Activated naive CD4-positive, alpha-beta T cell treated with anti-CD3 and anti-CD28 coated beads, Interleukin-2, amount 10 ng/mL, durations not matched to agents 7 days and 5 days (primary cell): Measurements from ENCODE around the gene PLA2G4A.

Experiments
- CTCF ChIA-PET: fragments of 350-600 bp; sonication (Branson Sonifier 250); formaldehyde crosslinking; loops from one replicate; lab custom pipeline; 2021; ENCODE audit warnings: antibody characterized with exemption; lab: Charles Lee
- DNase-seq: peaks from one replicate; pipeline ENCODE4 v3.0.0-alpha.2; 2020
- H3K27ac Mint-ChIP-seq: one replicate; pipeline ENCODE4 v1.8.0; 2021; ENCODE audit warnings: mild to moderate bottlenecking, moderate library complexity, mixed read lengths
- H3K27me3 Mint-ChIP-seq: one replicate; pipeline ENCODE4 v1.8.0; 2021; ENCODE audit warnings: mild to moderate bottlenecking, mixed read lengths
- H3K36me3 Mint-ChIP-seq: one replicate; pipeline ENCODE4 v1.8.0; 2021; ENCODE audit warnings: mixed read lengths
- H3K4me1 Mint-ChIP-seq: one replicate; pipeline ENCODE4 v1.8.0; 2021; ENCODE audit warnings: mixed read lengths
- H3K4me3 Mint-ChIP-seq: one replicate; pipeline ENCODE4 v1.8.0; 2021; ENCODE audit warnings: mild to moderate bottlenecking, moderate library complexity, mixed read lengths
- H3K9me3 Mint-ChIP-seq: one replicate; pipeline ENCODE4 v1.8.0; 2021; ENCODE audit warnings: mixed read lengths

The PLA2G4A gene

GRCh38 chr1:186843226-186843625, 14.5 kb downstream of the PLA2G4A start:
- Mint-ChIP-seq H3K27ac (no peak overlapping the region), H3K27me3 (no peaks in the 10 kb centered on the region), H3K9me3 (no peaks in the 10 kb centered on the region), H3K4me1 (no peaks in the 10 kb centered on the region), H3K36me3 (no peaks in the 10 kb centered on the region), H3K4me3 (no peak overlapping the region)
- no peak for DNase-seq
- CTCF ChIA-PET: no interaction called here

DNA sequence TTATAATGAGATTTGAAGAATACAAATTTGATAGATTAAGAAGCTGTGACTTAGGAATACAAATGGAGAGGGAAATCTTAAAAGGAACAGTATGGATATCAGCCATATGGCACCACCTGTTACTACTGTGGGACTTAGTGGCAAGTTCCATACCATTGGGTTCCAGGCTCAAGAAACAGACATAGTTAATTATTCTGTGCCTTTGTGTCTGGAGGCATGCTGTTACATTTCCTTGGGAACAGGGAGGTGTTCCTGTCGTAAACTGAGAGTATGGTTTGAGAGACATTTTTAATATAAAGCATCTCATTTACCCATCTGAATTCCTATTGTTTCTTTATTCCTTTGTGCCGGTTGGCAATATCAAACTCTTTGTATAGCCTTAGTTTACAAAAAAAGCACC, 15.2 kb downstream of the PLA2G4A start:
- no peaks in the 10 kb centered on the region for H3K9me3 Mint-ChIP-seq

GRCh38 chr1:186845576-186846210, 16.9 kb downstream of the PLA2G4A start:
- CTCF ChIA-PET: no interaction called here
- no peak for DNase-seq
- Mint-ChIP-seq H3K27me3 (no peaks in the 10 kb centered on the region), H3K36me3 (no peaks in the 10 kb centered on the region), H3K4me3 (no peak overlapping the region), H3K9me3 (no peaks in the 10 kb centered on the region), H3K27ac (no peak overlapping the region), H3K4me1 (no peaks in the 10 kb centered on the region)

More for the DNA sequence above, 15.2 kb downstream of the PLA2G4A start:
- no peak overlapping the region for H3K4me3 Mint-ChIP-seq
- CTCF ChIA-PET: no interaction called here
- H3K27ac Mint-ChIP-seq: no peak overlapping the region
- no peaks in the 10 kb centered on the region for H3K36me3 Mint-ChIP-seq
- no peaks in the 10 kb centered on the region for H3K4me1 Mint-ChIP-seq
- no peak for DNase-seq
- H3K27me3 Mint-ChIP-seq: no peaks in the 10 kb centered on the region

DNA sequence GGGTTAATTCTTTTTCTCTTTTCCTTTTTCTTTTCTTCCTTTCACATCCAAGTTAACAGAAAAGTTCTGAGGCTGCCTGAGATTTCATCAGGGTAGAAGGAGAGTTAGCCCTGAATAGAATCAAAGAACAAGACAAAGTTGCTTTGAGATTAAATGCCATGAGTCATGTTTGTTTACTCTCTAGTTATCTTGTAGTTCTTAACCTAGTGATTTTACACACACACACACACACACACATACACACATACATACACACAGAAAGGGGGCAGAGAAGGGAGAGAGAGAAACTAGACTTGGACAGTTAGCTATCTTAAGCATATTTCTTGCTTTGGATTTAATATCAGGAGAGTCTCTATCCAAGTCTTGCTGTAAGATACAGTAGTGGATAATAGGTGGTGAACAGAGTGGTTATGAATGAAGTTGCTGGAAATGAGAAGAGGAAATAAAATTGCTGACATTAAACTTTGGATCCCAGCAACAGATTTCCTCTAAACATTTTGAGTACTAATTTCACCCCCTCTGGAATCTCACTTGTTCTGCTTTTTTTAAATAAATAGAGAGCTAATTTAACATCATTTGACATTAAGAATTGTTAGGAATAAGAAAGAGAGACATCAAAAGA, 19.9 kb downstream of the PLA2G4A start:
- H3K36me3 Mint-ChIP-seq: no peaks in the 10 kb centered on the region
- no peak for DNase-seq
- H3K27me3 Mint-ChIP-seq: no peaks in the 10 kb centered on the region
- H3K4me3 Mint-ChIP-seq: no peak overlapping the region
- CTCF ChIA-PET: no interaction called here
- H3K27ac Mint-ChIP-seq: no peak overlapping the region
- H3K4me1 Mint-ChIP-seq: no peaks in the 10 kb centered on the region
- H3K9me3 Mint-ChIP-seq: no peaks in the 10 kb centered on the region

DNA sequence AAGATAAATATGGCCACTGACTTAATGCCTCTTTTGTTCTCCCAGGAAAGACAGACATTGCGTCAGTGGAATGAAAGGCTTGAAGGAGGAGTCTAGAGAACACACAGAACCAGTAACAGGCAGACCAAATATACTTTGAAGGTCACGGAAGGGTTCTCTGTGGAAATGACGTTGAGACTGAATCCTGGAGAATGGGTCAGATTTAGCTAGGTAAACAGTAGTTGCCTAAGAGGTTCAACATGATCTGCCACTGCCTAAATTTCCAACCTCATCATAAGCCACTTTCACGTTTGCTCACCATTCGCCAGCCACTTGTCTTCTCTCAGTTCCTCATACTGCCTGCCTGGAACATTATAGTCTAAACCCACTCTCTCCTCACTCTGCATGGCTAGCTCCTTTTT, 20.5 kb downstream of the PLA2G4A start:
- Mint-ChIP-seq H3K27ac (no peak overlapping the region), H3K4me1 (no peaks in the 10 kb centered on the region), H3K4me3 (no peak overlapping the region), H3K36me3 (no peaks in the 10 kb centered on the region), H3K9me3 (no peaks in the 10 kb centered on the region), H3K27me3 (no peaks in the 10 kb centered on the region)
- CTCF ChIA-PET: no interaction called here
- DNase-seq: no peak

GRCh38 chr1:186849826-186850225, 21.1 kb downstream of the PLA2G4A start:
- no peak for DNase-seq

DNA sequence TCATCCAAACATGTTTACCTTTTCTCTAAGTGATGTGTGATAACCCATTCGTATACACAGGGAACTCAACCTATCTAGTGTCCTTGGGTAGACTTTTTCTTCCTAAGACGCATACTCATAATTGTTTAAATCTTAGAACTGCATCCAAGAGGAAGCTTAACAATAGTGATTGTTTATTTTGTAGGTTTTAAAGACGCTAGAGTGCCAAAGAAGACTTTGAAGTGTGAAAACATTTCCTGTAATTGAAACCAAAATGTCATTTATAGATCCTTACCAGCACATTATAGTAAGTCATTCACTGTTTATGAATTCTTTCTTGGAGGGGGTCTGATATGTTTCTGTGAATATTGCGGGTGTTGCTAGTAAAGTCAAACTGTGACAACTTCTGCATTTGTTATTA, 25.4 kb downstream of the PLA2G4A start:
- no peak for DNase-seq
- H3K4me3 Mint-ChIP-seq: no peak overlapping the region
- no peaks in the 10 kb centered on the region for H3K9me3 Mint-ChIP-seq
- H3K4me1 Mint-ChIP-seq: no peaks in the 10 kb centered on the region
- H3K27ac Mint-ChIP-seq: no peak overlapping the region
- CTCF ChIA-PET: no interaction called here
- no peaks in the 10 kb centered on the region for H3K36me3 Mint-ChIP-seq
- no peaks in the 10 kb centered on the region for H3K27me3 Mint-ChIP-seq

More at GRCh38 chr1:186849826-186850225, 21.1 kb downstream of the PLA2G4A start:
- no peak overlapping the region for H3K27ac Mint-ChIP-seq
- H3K4me1 Mint-ChIP-seq: no peaks in the 10 kb centered on the region
- H3K9me3 Mint-ChIP-seq: no peaks in the 10 kb centered on the region
- CTCF ChIA-PET: no interaction called here
- no peaks in the 10 kb centered on the region for H3K36me3 Mint-ChIP-seq
- no peaks in the 10 kb centered on the region for H3K27me3 Mint-ChIP-seq
- H3K4me3 Mint-ChIP-seq: no peak overlapping the region

DNA sequence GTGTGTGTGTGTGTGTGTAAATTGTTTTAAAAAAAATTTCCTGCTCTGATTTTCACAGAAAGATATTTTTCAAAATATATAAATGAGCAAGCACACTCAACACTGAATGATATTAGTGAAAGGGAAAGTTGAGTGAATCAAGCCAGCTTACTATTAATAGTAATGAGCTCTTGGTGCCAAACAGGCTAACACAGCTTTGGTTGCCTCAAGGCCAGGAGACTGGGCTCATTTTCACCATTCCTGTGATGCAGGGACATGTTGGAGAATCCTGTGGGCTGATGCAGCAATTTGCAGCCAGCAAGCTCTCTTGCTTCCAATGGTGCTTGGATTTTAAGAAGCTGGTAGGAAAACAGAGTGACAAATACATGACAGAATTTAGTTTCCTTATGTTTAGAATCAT, 30.2 kb downstream of the PLA2G4A start:
- no peaks in the 10 kb centered on the region for H3K9me3 Mint-ChIP-seq
- DNase-seq: no peak
- no peak overlapping the region for H3K27ac Mint-ChIP-seq
- no peaks in the 10 kb centered on the region for H3K4me1 Mint-ChIP-seq
- CTCF ChIA-PET: no interaction called here
- no peaks in the 10 kb centered on the region for H3K36me3 Mint-ChIP-seq
- no peaks in the 10 kb centered on the region for H3K27me3 Mint-ChIP-seq
- H3K4me3 Mint-ChIP-seq: no peak overlapping the region

- H3K9me3 Mint-ChIP-seq: no peaks in the 10 kb centered on the region
- CTCF ChIA-PET: interaction anchor here (1.2 kb wide), 1 partner anchor 31 kb away, joined by 3 read pairs; the partner anchor contains the start of gene PLA2G4A
- no peak overlapping the region for H3K27ac Mint-ChIP-seq
- no peaks in the 10 kb centered on the region for H3K27me3 Mint-ChIP-seq
- H3K4me1 Mint-ChIP-seq: no peaks in the 10 kb centered on the region
- no peaks in the 10 kb centered on the region for H3K36me3 Mint-ChIP-seq
- no peak for DNase-seq
- H3K4me3 Mint-ChIP-seq: no peak overlapping the region
Observed at GRCh38 chr1:186859995-186860394, 31.2 kb downstream of the PLA2G4A start.

DNA sequence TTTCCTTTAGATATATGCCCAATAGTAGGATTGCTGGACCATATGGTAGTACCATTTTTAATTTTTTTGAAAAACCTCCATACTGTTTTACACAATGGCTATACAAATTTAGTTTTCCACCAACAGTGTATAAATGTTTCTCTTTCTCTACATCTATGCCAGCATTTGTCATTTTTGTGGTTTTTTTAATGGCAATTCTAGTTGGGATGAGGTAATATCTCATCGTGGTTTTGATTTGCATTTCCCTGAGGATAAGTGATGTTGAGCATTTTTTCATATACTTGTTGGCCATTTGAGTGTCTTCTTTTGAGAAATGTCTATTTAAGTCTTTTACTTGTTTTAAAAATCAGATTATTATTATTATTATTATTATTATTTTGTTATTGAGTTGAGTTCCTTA, 35.5 kb downstream of the PLA2G4A start:
- Mint-ChIP-seq H3K27me3 (no peaks in the 10 kb centered on the region), H3K4me3 (no peak overlapping the region), H3K4me1 (peaks cover 3% of the 10 kb centered on the region), H3K9me3 (no peaks in the 10 kb centered on the region), H3K36me3 (no peaks in the 10 kb centered on the region), H3K27ac (no peak overlapping the region)
- CTCF ChIA-PET: no interaction called here
- no peak for DNase-seq

- H3K9me3 Mint-ChIP-seq: no peaks in the 10 kb centered on the region
- CTCF ChIA-PET: no interaction called here
- DNase-seq: no peak
Observed at GRCh38 chr1:186865253-186865652, 36.5 kb downstream of the PLA2G4A start.

GRCh38 chr1:186865857-186866256, 37.1 kb downstream of the PLA2G4A start:
- no peak overlapping the region for H3K4me3 Mint-ChIP-seq

More at GRCh38 chr1:186865253-186865652, 36.5 kb downstream of the PLA2G4A start:
- Mint-ChIP-seq H3K27me3 (no peaks in the 10 kb centered on the region), H3K36me3 (no peaks in the 10 kb centered on the region), H3K27ac (no peak overlapping the region), H3K4me3 (no peak overlapping the region), H3K4me1 (peaks cover 3% of the 10 kb centered on the region)

DNA sequence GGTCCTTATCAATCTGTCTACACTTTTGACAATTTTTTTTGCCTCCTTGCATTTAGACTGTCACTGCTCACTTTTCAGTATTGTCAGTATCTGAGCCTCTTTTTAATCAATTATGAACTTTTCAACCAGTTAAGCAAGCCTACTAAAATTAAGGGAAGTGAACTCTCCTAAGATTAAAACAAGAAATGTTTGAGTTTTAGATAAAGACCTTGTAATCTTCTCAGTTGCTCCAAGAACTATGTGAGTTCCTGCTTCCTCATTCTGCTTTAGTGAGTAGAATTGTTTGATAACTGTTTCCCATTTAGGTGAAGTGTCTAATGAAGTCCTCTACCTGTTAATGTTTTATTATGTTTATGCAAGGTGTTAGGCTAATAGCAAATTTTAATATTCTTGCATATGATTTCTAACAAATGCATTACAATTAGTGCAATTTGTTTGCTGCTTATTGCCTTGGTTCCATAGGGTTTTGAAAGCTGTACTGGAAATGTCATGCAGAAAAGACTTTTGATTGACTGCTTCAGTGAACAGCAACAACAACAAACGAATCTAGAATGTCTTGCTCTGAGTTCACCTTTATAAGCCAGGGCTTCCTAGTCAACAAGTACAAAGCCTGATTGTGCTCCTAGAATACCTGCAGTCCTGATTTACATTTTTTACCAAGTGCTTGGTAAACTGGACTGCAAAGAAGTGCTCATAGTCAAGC, 40.9 kb downstream of the PLA2G4A start:
- H3K4me1 Mint-ChIP-seq: peaks cover 3% of the 10 kb centered on the region
- H3K36me3 Mint-ChIP-seq: no peaks in the 10 kb centered on the region
- no peaks in the 10 kb centered on the region for H3K9me3 Mint-ChIP-seq
- H3K4me3 Mint-ChIP-seq: no peak overlapping the region
- no peaks in the 10 kb centered on the region for H3K27me3 Mint-ChIP-seq
- CTCF ChIA-PET: no interaction called here
- DNase-seq: no peak
- no peak overlapping the region for H3K27ac Mint-ChIP-seq

More at GRCh38 chr1:186865857-186866256, 37.1 kb downstream of the PLA2G4A start:
- no peak overlapping the region for H3K27ac Mint-ChIP-seq
- no peaks in the 10 kb centered on the region for H3K27me3 Mint-ChIP-seq
- H3K4me1 Mint-ChIP-seq: peaks cover 3% of the 10 kb centered on the region
- CTCF ChIA-PET: no interaction called here
- DNase-seq: no peak
- no peaks in the 10 kb centered on the region for H3K9me3 Mint-ChIP-seq
- H3K36me3 Mint-ChIP-seq: no peaks in the 10 kb centered on the region

GRCh38 chr1:186871784-186872183, 43.0 kb downstream of the PLA2G4A start:
- H3K4me1 Mint-ChIP-seq: no peaks in the 10 kb centered on the region
- no peaks in the 10 kb centered on the region for H3K36me3 Mint-ChIP-seq
- no peak overlapping the region for H3K27ac Mint-ChIP-seq
- no peak overlapping the region for H3K4me3 Mint-ChIP-seq
- H3K9me3 Mint-ChIP-seq: no peaks in the 10 kb centered on the region
- CTCF ChIA-PET: no interaction called here
- H3K27me3 Mint-ChIP-seq: no peaks in the 10 kb centered on the region
- DNase-seq: no peak

- DNase-seq: no peak
- H3K4me1 Mint-ChIP-seq: no peaks in the 10 kb centered on the region
- no peak overlapping the region for H3K4me3 Mint-ChIP-seq
- no peaks in the 10 kb centered on the region for H3K36me3 Mint-ChIP-seq
- no peak overlapping the region for H3K27ac Mint-ChIP-seq
- H3K9me3 Mint-ChIP-seq: no peaks in the 10 kb centered on the region
- no peaks in the 10 kb centered on the region for H3K27me3 Mint-ChIP-seq
- CTCF ChIA-PET: no interaction called here
Observed at GRCh38 chr1:186872291-186872690, 43.5 kb downstream of the PLA2G4A start.
